Kidney (tissue), 14 donors: ENCODE measurements around the gene KIAA0825. TPM values are rescaled to one million over a fixed set of nuclear protein-coding genes. Genes with fewer than 3 reads are reported as not detected.

Experiments used
- DNase-seq, 5 donors: peaks; one replicate each; pipeline ENCODE4 v3.0.0-alpha.2; 2013 to 2020
- FAIRE-seq: peaks from 2 replicates; lab custom pipeline; 2012; peaks lifted over from hg19 to GRCh38; lab: Jason Lieb, UNC
- H3K27ac ChIP-seq, 2 donors: one replicate each; pipeline ENCODE4 v1.7.0; 2013; ENCODE audit warnings: low read depth in 2 of 2, low read length in 2 of 2, inconsistent platforms in 1 of 2
- H3K27me3 ChIP-seq: one replicate; pipeline ENCODE4 v1.7.1; 2013; ENCODE audit warnings: low read length, inconsistent platforms; ENCODE audit not compliant: control insufficient read depth, insufficient read depth
- H3K36me3 ChIP-seq, 3 donors: one replicate each; pipeline versions ENCODE4 v1.7.0 to v1.7.1; 2013; ENCODE audit warnings: low read length in 3 of 3, control low read depth in 1 of 3, inconsistent platforms in 1 of 3; ENCODE audit not compliant: insufficient read depth in 3 of 3, control insufficient read depth in 2 of 3
- H3K4me1 ChIP-seq, 3 donors: one replicate each; pipeline versions ENCODE4 v1.7.0 to v1.7.1; 2013; ENCODE audit warnings: low read length in 3 of 3, inconsistent platforms in 1 of 3, low read depth in 1 of 3; ENCODE audit not compliant: control insufficient read depth in 2 of 3, insufficient read depth in 2 of 3
- H3K4me3 ChIP-seq, 3 donors: one replicate each; pipeline versions ENCODE4 v1.7.0 to v1.8.1; 2013; ENCODE audit warnings: low read length in 3 of 3, control low read depth in 1 of 3, inconsistent platforms in 1 of 3
- H3K9ac ChIP-seq, 3 donors: one replicate each; pipeline versions ENCODE4 v1.7.0 to v1.7.1; 2013; ENCODE audit warnings: low read length in 3 of 3, control low read depth in 1 of 3, inconsistent platforms in 1 of 3
- H3K9me3 ChIP-seq, 3 donors: one replicate each; pipeline versions ENCODE4 v1.7.0 to v1.7.1; 2013; ENCODE audit warnings: low read length in 3 of 3, control low read depth in 1 of 3, inconsistent platforms in 1 of 3; ENCODE audit not compliant: control insufficient read depth in 2 of 3, insufficient read depth in 1 of 3
- CTCF ChIP-seq: IDR thresholded peaks from 3 replicates; pipeline ENCODE4 v1.5.1; 2012; ENCODE audit warnings: mild to moderate bottlenecking, moderate library complexity, borderline replicate concordance; ENCODE audit not compliant: insufficient read depth; ENCODE audit errors: extremely low read depth
- intact Hi-C: fragments of 100-400 bp; cut with DNase I; formaldehyde crosslinking; loops from one replicate; pipeline ENCODE4 v1.11.1; 2022
- polyA plus RNA-seq: library from polyadenylated mRNA; stranded (reverse); fragments of 350-450 nt; fragmentation: Illumina TruSeq; extraction: RNeasy Lipid Tissue Mini Kit (QIAGEN cat#74804); gene quantifications from one replicate; pipeline ENCODE4 v1.2.3, GENCODE V29; 2014; ENCODE audit warnings: low read depth, low replicate concordance; ENCODE audit not compliant: insufficient read depth
- total RNA-seq: library from RNA; stranded (reverse); fragmentation: NEBNext Ultra II Directional; extraction: Animal tissue kit (Norgen Biotek cat#: 25700); gene quantifications from one replicate; pipeline ENCODE4 v1.2.1, GENCODE V29; 2021
- donor health status: control.
- donor health status: control.
- donor health status: control.
- donor health status: control.
- donor health status: control.
- donor health status: DM: yes; HTN: yes; CAD: no.
- donor health status: Normal renal cell carcinoma (clear cell type).

The KIAA0825 gene
- total and polyA plus RNA-seq, 2 donors from 2014 or later: 0.80 to 5.4 TPM

GRCh38 chr5:94645053-94645452 is 26.6 kb upstream of the KIAA0825 start:
- intact Hi-C loops: no loop called here
- Histone ChIP-seq H3K9me3 (no peaks in the 10 kb centered on the region), H3K27ac (no peak overlapping the region), H3K27me3 (no peaks in the 10 kb centered on the region), H3K4me3 (no peak overlapping the region), H3K9ac (no peak overlapping the region), H3K4me1 (no peaks in the 10 kb centered on the region), H3K36me3 (no peaks in the 10 kb centered on the region)
- DNase-seq (no peak), FAIRE-seq (no peak)
- no peak for TF ChIP-seq CTCF

GRCh38 chr5:94640176-94640575 is 21.8 kb upstream of the KIAA0825 start:
- FAIRE-seq (no peak), DNase-seq (no peak)
- intact Hi-C loops: no loop called here
- no peak overlapping the region for H3K9ac ChIP-seq
- no peaks in the 10 kb centered on the region for H3K9me3 ChIP-seq
- H3K4me1 ChIP-seq: no peaks in the 10 kb centered on the region
- H3K27ac ChIP-seq: no peak overlapping the region
- H3K36me3 ChIP-seq: no peaks in the 10 kb centered on the region
- TF ChIP-seq CTCF: no peak
- no peaks in the 10 kb centered on the region for H3K27me3 ChIP-seq
- H3K4me3 ChIP-seq: no peak overlapping the region

- DNase-seq (no peak), FAIRE-seq (no peak)
- Histone ChIP-seq H3K9ac (no peak overlapping the region), H3K36me3 (peaks cover 0 to 7% (median 0%) of the 10 kb centered on the region in 3 donors), H3K27ac (no peak overlapping the region), H3K4me1 (no peaks in the 10 kb centered on the region), H3K9me3 (no peaks in the 10 kb centered on the region), H3K27me3 (no peaks in the 10 kb centered on the region), H3K4me3 (no peak overlapping the region)
- intact Hi-C loops: no loop called here
- TF ChIP-seq CTCF: no peak
Measured at GRCh38 chr5:94632024-94632423, 13.6 kb upstream of the KIAA0825 start.

- Histone ChIP-seq H3K4me1 (no peaks in the 10 kb centered on the region), H3K27ac (no peak overlapping the region), H3K9ac (no peak overlapping the region), H3K4me3 (no peak overlapping the region), H3K9me3 (no peaks in the 10 kb centered on the region), H3K36me3 (peaks cover 0 to 7% (median 0%) of the 10 kb centered on the region in 3 donors), H3K27me3 (no peaks in the 10 kb centered on the region)
- FAIRE-seq (no peak), DNase-seq (no peak)
- TF ChIP-seq CTCF: no peak
- intact Hi-C loops: no loop called here
Measured at GRCh38 chr5:94627191-94627590, 8.8 kb upstream of the KIAA0825 start.
